Gastrocnemius medialis (tissue), 4 donors: ENCODE results near the gene PDE4B. TPM values are rescaled to one million over a fixed set of nuclear protein-coding genes. Genes with fewer than 3 reads are reported as not detected.

Experiments used
- ATAC-seq, 2 donors: fragments of 150-250 bp; one replicate each; pipeline ENCODE4 v1.9.1; 2016
- DNase-seq, 2 donors: peaks; one replicate each; pipeline ENCODE4 v3.0.0-alpha.2; 2019
- H3K27ac ChIP-seq, 4 donors: fragments of 200-600 bp; sonication (generic); 1 replicate in 1 of 4; 2 replicates in 3 of 4; pipeline ENCODE4 v1.5.1; 2016 to 2018; ENCODE audit warnings: mild to moderate bottlenecking in 2 of 4, moderate library complexity in 1 of 4
- H3K27me3 ChIP-seq, 3 donors: fragments of 200-600 bp; sonication (generic) in 2 of 3; 1 replicate in 1 of 3; 2 replicates in 2 of 3; pipeline versions ENCODE4 v1.5.1 to v1.6.0; 2016 to 2019; ENCODE audit warnings: mild to moderate bottlenecking in 1 of 3, moderate library complexity in 1 of 3
- H3K36me3 ChIP-seq, 2 donors: fragments of 200-600 bp; sonication (generic) in 1 of 2; one replicate each; pipeline ENCODE4 v1.5.1; 2017 to 2018
- H3K4me1 ChIP-seq, 2 donors: fragments of 200-600 bp; sonication (generic) in 1 of 2; one replicate each; pipeline ENCODE4 v1.5.1; 2016 to 2017; ENCODE audit warnings: mild to moderate bottlenecking in 2 of 2
- H3K4me3 ChIP-seq, 4 donors: fragments of 200-600 bp; sonication (generic) in 3 of 4; 1 replicate in 1 of 4; 2 replicates in 3 of 4; pipeline ENCODE4 v1.5.1; 2016 to 2019; ENCODE audit warnings: mild to moderate bottlenecking in 2 of 4
- H3K9me3 ChIP-seq, 3 donors: fragments of 200-600 bp; sonication (generic) in 2 of 3; 1 replicate in 1 of 3; 2 replicates in 2 of 3; pipeline ENCODE4 v1.5.1; 2016 to 2019
- POLR2A ChIP-seq, 2 donors: fragments of 450-650 bp; IDR thresholded peaks; one replicate each; pipeline ENCODE4 v1.6.1; 2017; ENCODE audit warnings: antibody characterized with exemption in 2 of 2, mild to moderate bottlenecking in 2 of 2, moderate library complexity in 2 of 2
- in situ Hi-C, 4 donors: fragments of 200-750 bp; cut with MboI; loops; one replicate each; pipeline versions ENCODE4 v1.15.0 to v1.8.0; 2017; ENCODE audit warnings: low sequenced_read_pairs in 4 of 4
- intact Hi-C: fragments of 100-400 bp; cut with DNase I; formaldehyde crosslinking; loops from one replicate; pipeline ENCODE4 v1.15.1; 2023; ENCODE audit warnings: low total_unique reads
- total RNA-seq, 4 donors: library from RNA; depleted of rRNA; stranded (reverse); fragments of >200 nt; gene quantifications; one replicate each; pipeline versions ENCODE4 v1.1.0 to v1.2.3, GENCODE V29; 2016
- TF ChIP-seq, protein P1 (sequence below), 5 experiments: fragments of 450-650 bp in 3 of 5; fragments of 200-600 bp in 2 of 5; sonication (generic) in 2 of 5; IDR thresholded peaks in 4 of 5; conservative IDR thresholded peaks in 1 of 5; 1 replicate in 4 of 5; 2 replicates in 1 of 5; pipeline ENCODE4 v1.5.1; 2016 to 2019; ENCODE audit warnings: antibody characterized with exemption in 5 of 5, mild to moderate bottlenecking in 3 of 5, moderate library complexity in 3 of 5

PDE4B gene
- total RNA-seq, 4 donors from 2014 or later, result 4.5 to 8.5 (median 7.9) TPM

DNA sequence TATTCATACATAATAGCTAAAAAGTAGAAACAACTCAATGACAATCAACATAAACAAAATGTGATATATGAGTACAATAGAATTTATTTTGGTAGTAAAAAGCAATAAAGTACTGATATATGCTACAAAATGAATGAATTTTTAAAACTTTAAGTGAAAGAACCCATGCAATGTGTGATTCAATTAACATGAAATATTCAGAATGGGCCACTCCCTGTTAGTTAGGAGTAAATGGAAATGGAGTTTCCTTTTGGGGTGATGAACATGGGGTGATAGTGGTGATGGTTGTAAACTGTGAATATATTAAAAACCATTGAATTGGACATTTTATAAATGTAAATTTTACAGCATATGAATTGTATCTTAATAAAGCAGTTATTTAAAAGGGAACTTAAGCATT, 374.6 kb downstream of the PDE4B start:
- Histone ChIP-seq H3K27me3 (no peaks in the 10 kb centered on the region), H3K9me3 (no peaks in the 10 kb centered on the region), H3K27ac (no peak overlapping the region), H3K4me3 (no peak overlapping the region), H3K36me3 (no peaks in the 10 kb centered on the region), H3K4me1 (peaks cover 10 to 15% of the 10 kb centered on the region in 2 donors)
- no peak for TF ChIP-seq POLR2A (IDR thresholded peaks at IDR 0.05)
- TF ChIP-seq, protein P1, sequence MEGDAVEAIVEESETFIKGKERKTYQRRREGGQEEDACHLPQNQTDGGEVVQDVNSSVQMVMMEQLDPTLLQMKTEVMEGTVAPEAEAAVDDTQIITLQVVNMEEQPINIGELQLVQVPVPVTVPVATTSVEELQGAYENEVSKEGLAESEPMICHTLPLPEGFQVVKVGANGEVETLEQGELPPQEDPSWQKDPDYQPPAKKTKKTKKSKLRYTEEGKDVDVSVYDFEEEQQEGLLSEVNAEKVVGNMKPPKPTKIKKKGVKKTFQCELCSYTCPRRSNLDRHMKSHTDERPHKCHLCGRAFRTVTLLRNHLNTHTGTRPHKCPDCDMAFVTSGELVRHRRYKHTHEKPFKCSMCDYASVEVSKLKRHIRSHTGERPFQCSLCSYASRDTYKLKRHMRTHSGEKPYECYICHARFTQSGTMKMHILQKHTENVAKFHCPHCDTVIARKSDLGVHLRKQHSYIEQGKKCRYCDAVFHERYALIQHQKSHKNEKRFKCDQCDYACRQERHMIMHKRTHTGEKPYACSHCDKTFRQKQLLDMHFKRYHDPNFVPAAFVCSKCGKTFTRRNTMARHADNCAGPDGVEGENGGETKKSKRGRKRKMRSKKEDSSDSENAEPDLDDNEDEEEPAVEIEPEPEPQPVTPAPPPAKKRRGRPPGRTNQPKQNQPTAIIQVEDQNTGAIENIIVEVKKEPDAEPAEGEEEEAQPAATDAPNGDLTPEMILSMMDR (IDR thresholded peaks at IDR 0.05 in 4 of 5, conservative IDR thresholded peaks at IDR 0.05 in 1 of 5), result no peak
- intact Hi-C loops, result no loop called here
- in situ Hi-C loops, result no loop called here
- ATAC-seq, result no peak
- no peak for DNase-seq

DNA sequence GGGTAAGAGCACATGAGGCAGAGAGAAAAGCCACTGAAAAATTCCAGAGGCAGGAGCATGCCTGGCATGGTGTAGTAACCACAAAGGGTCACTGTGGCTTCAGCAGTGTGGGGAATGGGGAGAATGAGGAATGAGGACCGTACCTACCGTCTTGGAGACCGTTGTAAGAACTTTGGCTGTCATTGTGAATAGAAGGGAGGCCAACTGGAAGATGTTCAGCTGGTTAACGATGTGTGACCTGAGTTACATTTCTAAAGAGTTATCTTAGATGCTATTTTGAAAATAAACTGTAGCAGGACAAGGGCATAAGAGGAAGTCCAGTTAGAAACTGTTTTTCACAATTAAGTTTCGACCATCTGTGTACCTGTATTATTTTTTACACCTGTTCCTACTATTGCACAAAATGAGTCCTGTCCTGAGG, 375.8 kb downstream of the PDE4B start:
- H3K27me3 ChIP-seq, result no peaks in the 10 kb centered on the region
- H3K27ac ChIP-seq, result peak overlapping the region in 2 of 4 donors; percentile 19 to 24
- no peak for TF ChIP-seq POLR2A (IDR thresholded peaks at IDR 0.05)
- TF ChIP-seq, protein P1 (IDR thresholded peaks at IDR 0.05 in 4 of 5, conservative IDR thresholded peaks at IDR 0.05 in 1 of 5), result no peak
- in situ Hi-C loops, result no loop called here
- ATAC-seq, result no peak
- peaks cover 10 to 15% of the 10 kb centered on the region in 2 donors for H3K4me1 ChIP-seq
- DNase-seq, result no peak
- intact Hi-C loops, result loop anchor here (2.0 kb wide), 1 partner anchor 74 kb away; no protein-coding TSS in a partner anchor
- H3K9me3 ChIP-seq, result no peaks in the 10 kb centered on the region
- no peaks in the 10 kb centered on the region for H3K36me3 ChIP-seq
- no peak overlapping the region for H3K4me3 ChIP-seq

DNA sequence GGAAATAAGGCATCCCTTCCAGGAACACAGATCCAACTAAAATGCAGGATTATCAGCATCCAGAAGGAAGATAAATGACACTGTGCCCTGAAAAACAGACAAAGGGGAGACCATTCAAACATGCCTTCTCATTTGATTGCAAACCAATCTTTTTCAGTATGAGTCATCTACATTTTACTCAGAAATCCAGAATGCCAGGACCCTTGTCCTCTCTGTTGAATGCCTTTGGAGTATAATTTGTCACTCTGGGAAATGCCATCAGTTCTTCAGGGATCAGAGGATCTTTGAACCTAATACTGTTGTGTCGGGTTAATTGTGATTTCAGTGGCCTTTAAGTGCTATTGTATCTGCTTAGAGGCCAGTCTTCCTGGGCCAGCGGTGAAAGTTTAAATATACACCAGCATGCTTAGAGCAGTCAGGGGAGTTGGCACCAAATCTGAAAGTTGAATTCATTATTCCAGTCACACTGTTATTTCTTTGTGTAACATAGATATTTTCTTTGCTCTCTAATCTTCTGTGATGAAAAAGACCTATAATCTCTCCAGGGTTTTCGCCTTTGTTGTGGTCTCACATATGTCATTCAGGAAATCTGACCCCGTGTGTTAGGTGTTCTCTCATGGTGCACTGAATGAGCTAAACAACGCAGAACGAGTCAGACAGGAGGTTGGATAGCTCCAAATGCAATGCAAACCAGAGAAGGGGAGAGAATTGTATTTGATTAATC, 376.4 kb downstream of the PDE4B start:
- ATAC-seq, result no peak
- peak overlapping the region in 2 of 4 donors; percentile 19 to 24 for H3K27ac ChIP-seq
- no peak for DNase-seq
- no peak overlapping the region for H3K4me3 ChIP-seq
- no peaks in the 10 kb centered on the region for H3K36me3 ChIP-seq
- in situ Hi-C loops, result no loop called here
- intact Hi-C loops, result loop anchor here (2.0 kb wide), 1 partner anchor 74 kb away; no protein-coding TSS in a partner anchor
- H3K9me3 ChIP-seq, result no peaks in the 10 kb centered on the region
- H3K4me1 ChIP-seq, result peaks cover 10 to 15% of the 10 kb centered on the region in 2 donors
- TF ChIP-seq POLR2A (IDR thresholded peaks at IDR 0.05), result no peak
- TF ChIP-seq, protein P1 (IDR thresholded peaks at IDR 0.05 in 4 of 5, conservative IDR thresholded peaks at IDR 0.05 in 1 of 5), result no peak
- H3K27me3 ChIP-seq, result no peaks in the 10 kb centered on the region

DNA sequence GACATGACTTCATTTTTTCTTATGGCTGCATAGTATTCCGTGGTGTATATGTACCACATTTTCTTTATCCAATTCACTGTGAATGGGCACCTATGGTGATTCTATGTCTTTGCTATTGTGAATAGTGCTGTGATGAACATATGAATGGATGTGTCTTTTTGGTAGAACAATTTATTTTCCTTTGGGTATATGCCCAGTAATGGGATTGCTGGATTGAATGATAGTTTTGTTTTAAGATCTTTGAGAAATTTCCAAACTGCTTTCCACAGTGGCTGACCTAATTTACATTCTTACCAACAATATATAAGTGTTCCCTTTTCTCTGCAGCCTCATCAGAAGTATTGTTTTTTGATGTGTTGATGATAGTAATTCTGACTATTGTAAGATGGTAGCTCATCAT, 379.6 kb downstream of the PDE4B start:
- H3K27ac ChIP-seq, result no peak overlapping the region
- TF ChIP-seq, protein P1 (IDR thresholded peaks at IDR 0.05 in 4 of 5, conservative IDR thresholded peaks at IDR 0.05 in 1 of 5), result no peak
- no peak for TF ChIP-seq POLR2A (IDR thresholded peaks at IDR 0.05)
- H3K4me1 ChIP-seq, result peaks cover 10 to 15% of the 10 kb centered on the region in 2 donors
- H3K9me3 ChIP-seq, result no peaks in the 10 kb centered on the region
- intact Hi-C loops, result no loop called here
- no peaks in the 10 kb centered on the region for H3K27me3 ChIP-seq
- no peak for DNase-seq
- ATAC-seq, result no peak
- in situ Hi-C loops, result no loop called here
- H3K4me3 ChIP-seq, result no peak overlapping the region
- H3K36me3 ChIP-seq, result no peaks in the 10 kb centered on the region
